HG02938 (cell line): ENCODE measurements around the gene INPP5A.
"Not testable (repeated sequence)": the region's sequence is repeated elsewhere in the genome, so short reads cannot be mapped to it uniquely, and the experiment has no call there.

Source experiments
- ATAC-seq: cut with Tn5 transposase; IDR thresholded peaks from one replicate; pipeline ENCODE4 v1.9.1; 2021; ENCODE audit warnings: mild to moderate bottlenecking, moderate library complexity; ENCODE audit not compliant: unreplicated experiment

INPP5A gene

GRCh38 chr10:132787495-132788179 lies 250.1 kb downstream of the INPP5A start:
- no peak for ATAC-seq

- ATAC-seq: no peak
Measured at GRCh38 chr10:132788180-132788830, 250.7 kb downstream of the INPP5A start.

GRCh38 chr10:132788831-132789219 lies 251.2 kb downstream of the INPP5A start:
- no peak for ATAC-seq

- no peak for ATAC-seq
Measured at GRCh38 chr10:132789659-132790148, 252.1 kb downstream of the INPP5A start.

- no peak for ATAC-seq
Measured at GRCh38 chr10:132790470-132790869, 252.9 kb downstream of the INPP5A start.

GRCh38 chr10:132790934-132791829 lies 253.6 kb downstream of the INPP5A start:
- no peak for ATAC-seq

GRCh38 chr10:132792099-132792498 lies 254.5 kb downstream of the INPP5A start:
- not testable (repeated sequence) for ATAC-seq

GRCh38 chr10:132792796-132793195 lies 255.2 kb downstream of the INPP5A start:
- no peak for ATAC-seq

- no peak for ATAC-seq
Measured at GRCh38 chr10:132793213-132793612, 255.6 kb downstream of the INPP5A start.

- no peak for ATAC-seq
Measured at GRCh38 chr10:132793871-132794849, 256.6 kb downstream of the INPP5A start.

GRCh38 chr10:132796846-132797245 lies 259.3 kb downstream of the INPP5A start:
- no peak for ATAC-seq

GRCh38 chr10:132797986-132798385 lies 260.4 kb downstream of the INPP5A start:
- ATAC-seq: not testable (repeated sequence)

- no peak for ATAC-seq
Measured at GRCh38 chr10:132798403-132798802, 260.8 kb downstream of the INPP5A start.

GRCh38 chr10:132798876-132799275 lies 261.3 kb downstream of the INPP5A start:
- ATAC-seq: no peak

- no peak for ATAC-seq
Measured at GRCh38 chr10:132799865-132800264, 262.3 kb downstream of the INPP5A start.

GRCh38 chr10:132802048-132802447 lies 264.5 kb downstream of the INPP5A start:
- no peak for ATAC-seq

- no peak for ATAC-seq
Measured at GRCh38 chr10:132802694-132803320, 265.2 kb downstream of the INPP5A start.

GRCh38 chr10:132803416-132804210 lies 266.0 kb downstream of the INPP5A start:
- no peak for ATAC-seq

- no peak for ATAC-seq
Measured at GRCh38 chr10:132804287-132804686, 266.7 kb downstream of the INPP5A start.
